ENCODE measurements around the gene KIF26A. TPM values are rescaled to one million over a fixed set of nuclear protein-coding genes. Genes with fewer than 3 reads are reported as not detected.
"Not testable (repeated sequence)": the region's sequence is repeated elsewhere in the genome, so short reads cannot be mapped to it uniquely, and the experiment has no call there.

KIF26A gene
- total RNA-seq, 1 donor from 2014 or later: 5.9 TPM

GRCh38 chr14:104152686-104153393 is 14.5 kb downstream of the KIF26A start:
- Histone ChIP-seq H3K9me3 (no peaks in the 10 kb centered on the region), H3K4me3 (no peak overlapping the region), H3K27ac (no peak overlapping the region), H3K27me3 (no peaks in the 10 kb centered on the region), H3K36me3 (no peaks in the 10 kb centered on the region), H3K4me1 (peaks cover 4% of the 10 kb centered on the region)
- ATAC-seq (no peak), DNase-seq (no peak)
- no peak for TF ChIP-seq CTCF (IDR thresholded peaks at IDR 0.05)
- intact Hi-C loops (cut with DNase I): no loop called here

GRCh38 chr14:104153394-104153755 is 15.0 kb downstream of the KIF26A start:
- H3K4me1 ChIP-seq; H3K4me3 ChIP-seq; ATAC-seq; H3K27ac ChIP-seq; intact Hi-C loops (cut with DNase I); H3K36me3 ChIP-seq; H3K27me3 ChIP-seq; H3K9me3 ChIP-seq; DNase-seq: not testable (repeated sequence)

- Histone ChIP-seq H3K36me3 (no peaks in the 10 kb centered on the region), H3K4me1 (peaks cover 4% of the 10 kb centered on the region), H3K9me3 (no peaks in the 10 kb centered on the region), H3K4me3 (no peak overlapping the region), H3K27ac (no peak overlapping the region), H3K27me3 (no peaks in the 10 kb centered on the region)
- no peak for TF ChIP-seq CTCF (IDR thresholded peaks at IDR 0.05)
- intact Hi-C loops (cut with DNase I): no loop called here
- DNase-seq (no peak), ATAC-seq (no peak)
Observed at GRCh38 chr14:104154246-104154645, 15.9 kb downstream of the KIF26A start.

- peak; percentile 23 for ATAC-seq
- H3K27ac ChIP-seq: no peak overlapping the region
- no peaks in the 10 kb centered on the region for H3K27me3 ChIP-seq
- no peak for TF ChIP-seq CTCF (IDR thresholded peaks at IDR 0.05)
- H3K9me3 ChIP-seq: no peaks in the 10 kb centered on the region
- H3K36me3 ChIP-seq: no peaks in the 10 kb centered on the region
- DNase-seq: no peak
- no peak overlapping the region for H3K4me3 ChIP-seq
- intact Hi-C loops (cut with DNase I): no loop called here
- no peaks in the 10 kb centered on the region for H3K4me1 ChIP-seq
Observed at GRCh38 chr14:104155513-104155912, 17.1 kb downstream of the KIF26A start.

- ATAC-seq: no peak
- no peaks in the 10 kb centered on the region for H3K9me3 ChIP-seq
- TF ChIP-seq CTCF (IDR thresholded peaks at IDR 0.05): no peak
- H3K27me3 ChIP-seq: no peaks in the 10 kb centered on the region
- H3K4me1 ChIP-seq: no peaks in the 10 kb centered on the region
- intact Hi-C loops (cut with DNase I): no loop called here
- no peak overlapping the region for H3K27ac ChIP-seq
- DNase-seq: no peak
- no peaks in the 10 kb centered on the region for H3K36me3 ChIP-seq
- H3K4me3 ChIP-seq: no peak overlapping the region
Observed at GRCh38 chr14:104156142-104156541, 17.8 kb downstream of the KIF26A start.

GRCh38 chr14:104157016-104157928 is 18.9 kb downstream of the KIF26A start:
- DNase-seq: no peak
- ATAC-seq: no peak
- no peaks in the 10 kb centered on the region for H3K27me3 ChIP-seq

More at GRCh38 chr14:104157016-104157928, 18.9 kb downstream of the KIF26A start:
- Histone ChIP-seq H3K4me1 (no peaks in the 10 kb centered on the region), H3K36me3 (no peaks in the 10 kb centered on the region), H3K27ac (no peak overlapping the region), H3K9me3 (no peaks in the 10 kb centered on the region), H3K4me3 (no peak overlapping the region)
- intact Hi-C loops (cut with DNase I): no loop called here
- TF ChIP-seq CTCF (IDR thresholded peaks at IDR 0.05): no peak
